OCI-LY1 (cell line): ENCODE measurements around the gene PLAAT2.
"Not testable (repeated sequence)": the region's sequence is repeated elsewhere in the genome, so short reads cannot be mapped to it uniquely, and the experiment has no call there.

ENCODE experiments used
- H2AFZ ChIP-seq: fragments of 200-600 bp; sonication (generic), shearing (Covaris generic); 2 replicates; pipeline ENCODE4 v1.6.0; 2014; ENCODE audit warnings: antibody characterized with exemption, mild to moderate bottlenecking, low read length
- H3F3A ChIP-seq: fragments of 200-600 bp; sonication (generic), shearing (Covaris generic); 2 replicates; pipeline ENCODE4 v1.6.0; 2014; ENCODE audit warnings: mild to moderate bottlenecking, antibody characterized with exemption, low read length, moderate library complexity; ENCODE audit not compliant: insufficient read depth
- H3K27ac ChIP-seq: fragments of 200-600 bp; sonication (generic); 2 replicates; pipeline ENCODE4 v1.5.1; 2014; ENCODE audit warnings: low read length, mixed run types, mild to moderate bottlenecking, low read depth; ENCODE audit not compliant: poor library complexity, severe bottlenecking
- H3K27me3 ChIP-seq: fragments of 200-600 bp; sonication (generic); 2 replicates; pipeline ENCODE4 v1.6.0; 2014; ENCODE audit warnings: antibody characterized with exemption, mild to moderate bottlenecking, low read length, moderate library complexity; ENCODE audit not compliant: insufficient read depth
- H3K36me3 ChIP-seq: fragments of 200-600 bp; sonication (generic); 2 replicates; pipeline ENCODE4 v1.6.1; 2014; ENCODE audit warnings: mild to moderate bottlenecking, antibody characterized with exemption, low read length, moderate library complexity, mixed read lengths; ENCODE audit not compliant: insufficient read depth
- H3K4me1 ChIP-seq: fragments of 200-600 bp; sonication (generic); 2 replicates; pipeline ENCODE4 v1.5.1; 2014; ENCODE audit warnings: mild to moderate bottlenecking, low read length, moderate library complexity; ENCODE audit not compliant: insufficient read depth, severe bottlenecking
- H3K4me2 ChIP-seq: fragments of 200-600 bp; sonication (generic), shearing (Covaris generic); 2 replicates; pipeline ENCODE4 v1.6.1; 2014; ENCODE audit warnings: low read length
- H3K4me3 ChIP-seq: fragments of 200-600 bp; sonication (generic); 2 replicates; pipeline ENCODE4 v1.5.1; 2014; ENCODE audit warnings: low read length, low read depth, mild to moderate bottlenecking, mixed read lengths; ENCODE audit not compliant: poor library complexity, severe bottlenecking
- H3K79me2 ChIP-seq: fragments of 200-600 bp; shearing (Covaris generic); 2 replicates; pipeline ENCODE4 v1.6.1; 2016; ENCODE audit warnings: mixed run types, low read length, mixed read lengths; ENCODE audit not compliant: insufficient read depth
- H3K9ac ChIP-seq: fragments of 200-600 bp; sonication (generic), shearing (Covaris generic); 2 replicates; pipeline ENCODE4 v1.6.1; 2014; ENCODE audit warnings: mild to moderate bottlenecking, low read length, mixed read lengths
- H3K9me2 ChIP-seq: fragments of 200-600 bp; sonication (generic), shearing (Covaris generic); 2 replicates; pipeline ENCODE4 v1.6.1; 2014; ENCODE audit warnings: low read depth, mild to moderate bottlenecking, low read length, mixed read lengths
- H3K9me3 ChIP-seq: fragments of 200-600 bp; shearing (Covaris generic); 2 replicates; pipeline ENCODE4 v1.6.1; 2014; ENCODE audit warnings: low read length, mixed read lengths
- H4K20me1 ChIP-seq: fragments of 200-600 bp; sonication (generic), shearing (Covaris generic); 2 replicates; pipeline ENCODE4 v1.6.0; 2016; ENCODE audit warnings: mild to moderate bottlenecking, low read length; ENCODE audit not compliant: insufficient read depth
- EZH2 ChIP-seq: fragments of 200-600 bp; sonication (generic), shearing (Covaris generic); IDR thresholded peaks from 2 replicates; pipeline ENCODE4 v1.8.0; 2017; ENCODE audit warnings: borderline replicate concordance, mixed run types, mild to moderate bottlenecking, antibody characterized with exemption, low read length, moderate library complexity, mixed read lengths
- TF ChIP-seq, protein P1 (sequence below): fragments of 200-600 bp; sonication (generic), shearing (Covaris generic); IDR thresholded peaks from 2 replicates; pipeline ENCODE4 v1.5.1; 2017; ENCODE audit warnings: mild to moderate bottlenecking, antibody characterized with exemption, low read length, moderate library complexity, mixed read lengths

Gene PLAAT2

DNA sequence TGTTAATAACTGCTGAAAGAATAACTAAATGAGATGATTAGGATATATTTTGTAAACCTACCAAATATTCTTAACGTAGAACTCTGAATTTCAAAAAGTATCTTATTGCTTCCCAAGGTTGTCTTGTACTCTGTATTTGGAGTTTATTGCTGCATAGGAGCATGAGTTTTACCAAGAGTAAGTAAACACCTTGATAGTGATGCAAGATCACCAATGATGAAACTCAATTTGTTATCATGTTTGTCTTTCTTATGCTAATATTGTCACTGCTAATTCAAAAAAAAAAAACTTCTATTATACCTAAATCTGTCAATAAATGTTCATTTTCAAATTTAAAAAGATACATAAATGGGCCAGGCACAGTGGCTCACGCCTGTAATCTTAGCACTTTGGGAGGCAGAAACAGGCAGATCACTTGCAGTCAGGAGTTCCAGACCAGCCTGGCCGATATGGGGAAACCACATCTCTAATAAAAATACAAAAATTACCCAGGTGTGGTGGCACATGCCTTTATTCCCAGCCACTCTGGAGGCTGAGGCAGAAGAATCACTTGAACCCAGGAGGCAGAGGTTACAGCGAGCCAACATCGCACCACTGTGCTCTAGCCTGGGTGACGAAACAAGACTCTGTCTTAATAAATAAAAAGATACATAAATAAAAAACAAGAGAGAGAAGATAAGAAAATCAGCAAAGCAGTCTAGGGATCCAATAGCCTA lies 23.4 kb upstream of the PLAAT2 start:
- H3K9me2 ChIP-seq = no peaks in the 10 kb centered on the region
- H3K9ac ChIP-seq = no peak overlapping the region
- no peaks in the 10 kb centered on the region for H3K4me1 ChIP-seq
- H4K20me1 ChIP-seq = no peaks in the 10 kb centered on the region
- H3K36me3 ChIP-seq = no peaks in the 10 kb centered on the region; the same call in 1 of the 2 replicates
- H3K4me2 ChIP-seq = no peak overlapping the region
- no peak for TF ChIP-seq EZH2
- TF ChIP-seq, protein P1, sequence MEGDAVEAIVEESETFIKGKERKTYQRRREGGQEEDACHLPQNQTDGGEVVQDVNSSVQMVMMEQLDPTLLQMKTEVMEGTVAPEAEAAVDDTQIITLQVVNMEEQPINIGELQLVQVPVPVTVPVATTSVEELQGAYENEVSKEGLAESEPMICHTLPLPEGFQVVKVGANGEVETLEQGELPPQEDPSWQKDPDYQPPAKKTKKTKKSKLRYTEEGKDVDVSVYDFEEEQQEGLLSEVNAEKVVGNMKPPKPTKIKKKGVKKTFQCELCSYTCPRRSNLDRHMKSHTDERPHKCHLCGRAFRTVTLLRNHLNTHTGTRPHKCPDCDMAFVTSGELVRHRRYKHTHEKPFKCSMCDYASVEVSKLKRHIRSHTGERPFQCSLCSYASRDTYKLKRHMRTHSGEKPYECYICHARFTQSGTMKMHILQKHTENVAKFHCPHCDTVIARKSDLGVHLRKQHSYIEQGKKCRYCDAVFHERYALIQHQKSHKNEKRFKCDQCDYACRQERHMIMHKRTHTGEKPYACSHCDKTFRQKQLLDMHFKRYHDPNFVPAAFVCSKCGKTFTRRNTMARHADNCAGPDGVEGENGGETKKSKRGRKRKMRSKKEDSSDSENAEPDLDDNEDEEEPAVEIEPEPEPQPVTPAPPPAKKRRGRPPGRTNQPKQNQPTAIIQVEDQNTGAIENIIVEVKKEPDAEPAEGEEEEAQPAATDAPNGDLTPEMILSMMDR = no peak
- no peak overlapping the region for H3K27ac ChIP-seq
- no peak overlapping the region for H3K4me3 ChIP-seq
- H3K27me3 ChIP-seq = no peaks in the 10 kb centered on the region; the same call in 1 of the 2 replicates
- no peak overlapping the region for H2AFZ ChIP-seq
- no peaks in the 10 kb centered on the region for H3F3A ChIP-seq
- H3K9me3 ChIP-seq = peaks cover 3% of the 10 kb centered on the region; the same call in 1 of the 2 replicates
- H3K79me2 ChIP-seq = no peaks in the 10 kb centered on the region

DNA sequence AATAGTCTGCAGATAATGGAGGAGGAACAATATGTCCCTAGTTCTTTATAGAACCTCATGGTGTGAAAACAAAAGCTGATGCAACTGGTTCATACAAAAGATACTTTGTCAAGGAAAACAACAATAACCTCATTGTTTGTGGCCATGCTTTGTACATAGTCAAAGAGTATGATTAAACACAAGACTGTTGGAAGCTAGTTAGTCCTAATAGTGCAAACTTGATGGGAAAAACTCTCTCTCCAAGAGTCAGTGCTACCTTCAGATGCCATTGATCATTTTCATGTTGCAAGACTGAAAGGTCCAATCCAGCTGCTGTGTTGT lies 20.1 kb upstream of the PLAAT2 start:
- Histone ChIP-seq H2AFZ (no peak overlapping the region), H3K4me3 (no peak overlapping the region), H3K4me1 (no peaks in the 10 kb centered on the region), H3K27ac (no peak overlapping the region), H3K4me2 (no peak overlapping the region), H4K20me1 (no peaks in the 10 kb centered on the region), H3F3A (no peaks in the 10 kb centered on the region), H3K9me3 (peaks cover 11% of the 10 kb centered on the region; the same call in 1 of the 2 replicates), H3K36me3 (no peaks in the 10 kb centered on the region; the same call in 1 of the 2 replicates), H3K9me2 (no peaks in the 10 kb centered on the region), H3K9ac (no peak overlapping the region), H3K27me3 (no peaks in the 10 kb centered on the region; the same call in 1 of the 2 replicates), H3K79me2 (no peaks in the 10 kb centered on the region)
- no peak for TF ChIP-seq EZH2
- TF ChIP-seq, protein P1 = no peak

DNA sequence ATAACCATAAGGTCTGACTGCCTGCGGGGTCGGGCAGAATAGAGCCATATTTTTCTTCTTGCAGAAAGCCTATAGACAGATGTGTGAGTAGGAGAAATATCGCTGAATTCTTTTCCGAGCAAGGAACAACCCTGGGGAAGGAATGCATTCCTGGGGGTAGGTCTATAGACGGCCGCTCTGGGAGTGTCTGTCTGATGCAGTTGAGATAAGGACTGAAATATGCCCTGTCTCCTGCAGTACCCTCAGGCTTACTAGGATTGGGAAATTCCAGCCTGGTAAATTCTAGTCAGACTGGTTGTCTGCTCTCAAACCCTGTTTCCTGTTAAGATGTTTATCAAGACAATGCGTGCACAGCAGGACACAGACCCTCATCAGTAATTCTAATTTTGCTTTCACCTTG lies 18.0 kb upstream of the PLAAT2 start:
- not testable (repeated sequence) for H3K4me1 ChIP-seq, H3K4me3 ChIP-seq, H3K36me3 ChIP-seq

DNA sequence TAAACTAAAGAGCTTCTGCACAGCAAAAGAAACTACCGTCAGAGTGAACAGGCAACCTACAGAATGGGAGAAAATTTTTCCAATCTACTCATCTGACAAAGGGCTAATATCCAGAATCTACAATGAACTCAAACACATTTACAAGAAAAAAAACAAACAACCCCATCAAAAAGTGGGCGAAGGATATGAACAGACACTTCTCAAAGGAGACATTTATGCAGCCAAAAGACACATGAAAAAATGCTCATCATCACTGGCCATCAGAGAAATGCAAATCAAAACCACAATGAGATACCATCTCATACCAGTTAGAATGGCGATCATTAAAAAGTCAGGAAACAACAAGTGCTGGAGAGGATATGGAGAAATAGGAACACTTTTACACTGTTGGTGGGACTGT lies 15.7 kb upstream of the PLAAT2 start:
- not testable (repeated sequence) for H3K9me2 ChIP-seq, H4K20me1 ChIP-seq, H3K27ac ChIP-seq, H3K4me3 ChIP-seq, H3K9ac ChIP-seq, H3K79me2 ChIP-seq, H3K27me3 ChIP-seq, H3F3A ChIP-seq, H3K4me2 ChIP-seq, H2AFZ ChIP-seq, H3K36me3 ChIP-seq
- H3K4me1 ChIP-seq = peaks cover 11% of the 10 kb centered on the region
- H3K9me3 ChIP-seq = peaks cover 11% of the 10 kb centered on the region; the same call in 1 of the 2 replicates

More for the DNA sequence above, 18.0 kb upstream of the PLAAT2 start:
- H3K9me3 ChIP-seq = peaks cover 11% of the 10 kb centered on the region; the same call in 1 of the 2 replicates
- H3F3A ChIP-seq, H3K79me2 ChIP-seq, H2AFZ ChIP-seq, H4K20me1 ChIP-seq, H3K27me3 ChIP-seq, H3K9ac ChIP-seq, H3K27ac ChIP-seq, H3K4me2 ChIP-seq, H3K9me2 ChIP-seq: not testable (repeated sequence)
